B cell (primary cell): ENCODE measurements around the gene CHMP6. TPM values are rescaled to one million over a fixed set of nuclear protein-coding genes. Genes with fewer than 3 reads are reported as not detected.

ENCODE experiments used
- ATAC-seq: fragments of 200-7000 bp; cut with Tn5 transposase; one replicate; pipeline ENCODE4 v1.10.0; 2021; ENCODE audit warnings: low read depth, mild to moderate bottlenecking, moderate number of reproducible peaks, moderate library complexity
- CTCF ChIA-PET: fragments of 350-600 bp; sonication (Branson Sonifier 250); formaldehyde crosslinking; loops from one replicate; lab custom pipeline; 2021; ENCODE audit warnings: antibody characterized with exemption, inconsistent platforms; lab: Charles Lee
- POLR2A ChIA-PET: fragments of 350-600 bp; sonication (Branson Sonifier 250); formaldehyde crosslinking; loops from one replicate; lab custom pipeline; 2021; ENCODE audit warnings: antibody characterized with exemption; lab: Charles Lee
- DNase-seq: peaks from one replicate; pipeline ENCODE4 v3.0.0; 2013
- H2AFZ ChIP-seq: 2 replicates; pipeline ENCODE4 v1.6.1; 2012; ENCODE audit warnings: mild to moderate bottlenecking, low read depth, low read length; ENCODE audit not compliant: insufficient read depth, poor library complexity, severe bottlenecking
- H3K27ac ChIP-seq, 2 donors: 1 replicate in 1 of 2; 2 replicates in 1 of 2; pipeline ENCODE4 v1.5.1; 2012 to 2013; ENCODE audit warnings: low read length in 2 of 2, mild to moderate bottlenecking in 2 of 2, moderate library complexity in 1 of 2
- H3K27me3 ChIP-seq, 4 experiments: fragments of 200-600 bp in 1 of 4; sonication (generic) in 1 of 4; replicated peaks in 1 of 4; 1 replicate in 2 of 4; 2 replicates in 2 of 4; pipeline versions ENCODE4 v1.6.1 to v1.7.0; 2013 to 2016; ENCODE audit warnings: low read length in 3 of 4, mild to moderate bottlenecking in 2 of 4, mixed read lengths in 1 of 4, moderate library complexity in 1 of 4; ENCODE audit not compliant: insufficient read depth in 4 of 4, control insufficient read depth in 3 of 4; ENCODE audit errors: control extremely low read depth in 1 of 4
- H3K36me3 ChIP-seq, 2 experiments: replicated peaks in 1 of 2; 1 replicate in 1 of 2; 2 replicates in 1 of 2; pipeline versions ENCODE4 v1.6.1 to v1.7.1; 2013; ENCODE audit warnings: low read length in 1 of 2; ENCODE audit not compliant: insufficient read depth in 2 of 2, control insufficient read depth in 1 of 2; ENCODE audit errors: control extremely low read depth in 1 of 2, extremely low read depth in 1 of 2
- H3K4me1 ChIP-seq, 2 donors: fragments of 200-600 bp in 1 of 2; sonication (generic) in 1 of 2; 1 replicate in 1 of 2; 2 replicates in 1 of 2; pipeline versions ENCODE4 v1.5.1 to v1.6.1; 2013 to 2017; ENCODE audit warnings: low read length in 2 of 2; ENCODE audit not compliant: control insufficient read depth in 2 of 2, insufficient read depth in 2 of 2
- H3K4me2 ChIP-seq: replicated peaks from 2 replicates; pipeline ENCODE3; 2012; ENCODE audit warnings: mild to moderate bottlenecking, low read depth, low read length; ENCODE audit not compliant: poor library complexity, severe bottlenecking
- H3K4me3 ChIP-seq, 5 experiments: fragments of 200-600 bp in 1 of 5; sonication (generic) in 1 of 5; 1 replicate in 3 of 5; 2 replicates in 2 of 5; pipeline versions ENCODE4 v1.5.1 to v1.7.0; 2011 to 2016; ENCODE audit warnings: low read length in 4 of 5, mild to moderate bottlenecking in 4 of 5, low read depth in 2 of 5, control low read depth in 1 of 5, moderate library complexity in 1 of 5; ENCODE audit not compliant: insufficient read depth in 1 of 5; ENCODE audit errors: control extremely low read depth in 1 of 5, extremely low read depth in 1 of 5
- H3K79me2 ChIP-seq: fragments of 200-600 bp; sonication (generic); one replicate; pipeline ENCODE4 v1.6.0; 2016; ENCODE audit warnings: low read length; ENCODE audit not compliant: control insufficient read depth, insufficient read depth
- H3K9ac ChIP-seq: fragments of 200-600 bp; sonication (generic); 2 replicates; pipeline ENCODE4 v1.6.1; 2017; ENCODE audit warnings: mild to moderate bottlenecking, low read length, moderate library complexity
- H3K9me3 ChIP-seq, 3 donors: one replicate each; pipeline versions ENCODE4 v1.6.1 to v1.7.1; 2013; ENCODE audit warnings: low read length in 2 of 3; ENCODE audit not compliant: control insufficient read depth in 2 of 3, insufficient read depth in 1 of 3; ENCODE audit errors: control extremely low read depth in 1 of 3
- H4K20me1 ChIP-seq: 2 replicates; pipeline ENCODE4 v1.6.0; 2012; ENCODE audit warnings: mild to moderate bottlenecking, low read length; ENCODE audit not compliant: insufficient read depth, control insufficient read depth, poor library complexity, severe bottlenecking
- H3K27ac Mint-ChIP-seq: one replicate; pipeline ENCODE4 v1.8.0; 2021; ENCODE audit warnings: mixed read lengths
- H3K27me3 Mint-ChIP-seq: one replicate; pipeline ENCODE4 v1.8.0; 2021; ENCODE audit warnings: mixed read lengths
- H3K4me1 Mint-ChIP-seq: one replicate; pipeline ENCODE4 v1.8.0; 2021; ENCODE audit warnings: mixed read lengths
- H3K4me3 Mint-ChIP-seq: one replicate; pipeline ENCODE4 v1.8.0; 2021; ENCODE audit warnings: mixed read lengths
- H3K9me3 Mint-ChIP-seq: one replicate; pipeline ENCODE4 v1.8.0; 2022; ENCODE audit warnings: mixed read lengths; ENCODE audit not compliant: insufficient read depth
- EZH2 ChIP-seq: IDR thresholded peaks from 2 replicates; pipeline ENCODE4 v1.6.1; 2012; ENCODE audit warnings: borderline replicate concordance, low read depth, mild to moderate bottlenecking, moderate library complexity, low read length; ENCODE audit not compliant: insufficient read depth, poor library complexity, severe bottlenecking
- WGBS: methylation state at CpG from one replicate; pipeline ENCODE4 v1.1.5; 2013; ENCODE audit warnings: missing lambda C conversion rate; ENCODE audit not compliant: insufficient coverage; 5-methylcytosine and 5-hydroxymethylcytosine counted together
- intact Hi-C: fragments of 100-400 bp; cut with micrococcal nuclease; formaldehyde crosslinking; loops from one replicate; pipeline ENCODE4 v1.10.0; 2022
- polyA plus RNA-seq: library from polyadenylated mRNA; depleted of rRNA; stranded (reverse); fragments of >200 nt; gene quantifications from 2 replicates; pipeline ENCODE4 v1.2.3, GENCODE V29; 2012
- total RNA-seq, 2 donors: library from RNA; stranded (reverse); fragments of 120-200 nt in 1 of 2; gene quantifications; 1 replicate in 1 of 2; 2 replicates in 1 of 2; pipeline versions ENCODE4 v1.2.3 to v1.2.4, GENCODE V29; 2013 to 2022
- TF ChIP-seq, protein P1 (sequence below): fragments of 200-600 bp; IDR thresholded peaks from one replicate; pipeline ENCODE4 v1.8.0; 2022; ENCODE audit warnings: antibody characterized with exemption, mild to moderate bottlenecking

CHMP6 gene
- total and polyA plus RNA-seq, 2 donors (not counting 1 experiment from before 2014, with no cell fraction given) = 21.2 to 46.2 TPM

GRCh38 chr17:81008140-81008539 is 16.5 kb downstream of the CHMP6 start:
- ATAC-seq = no peak
- Histone ChIP-seq H3K27ac (no peak overlapping the region), H3K36me3 (no peaks in the 10 kb centered on the region), H3K9ac (no peak overlapping the region), H4K20me1 (no peaks in the 10 kb centered on the region), H3K27me3 (peaks cover 0 to 27% (median 10%) of the 10 kb centered on the region in 4 experiments), H3K4me1 (peaks cover 12 to 13% of the 10 kb centered on the region in 2 donors), H3K9me3 (peaks cover 0 to 23% (median 4%) of the 10 kb centered on the region in 3 donors), H3K79me2 (no peaks in the 10 kb centered on the region), H2AFZ (no peak overlapping the region), H3K4me2 (no peak overlapping the region), H3K4me3 (no peak overlapping the region)
- no peak for DNase-seq
- H3K9me3 Mint-ChIP-seq = peaks cover 6% of the 10 kb centered on the region
- 100% methylated on average over 8 of the region's 11 CpGs for WGBS
- no peak overlapping the region for H3K27ac Mint-ChIP-seq
- TF ChIP-seq, protein P1, sequence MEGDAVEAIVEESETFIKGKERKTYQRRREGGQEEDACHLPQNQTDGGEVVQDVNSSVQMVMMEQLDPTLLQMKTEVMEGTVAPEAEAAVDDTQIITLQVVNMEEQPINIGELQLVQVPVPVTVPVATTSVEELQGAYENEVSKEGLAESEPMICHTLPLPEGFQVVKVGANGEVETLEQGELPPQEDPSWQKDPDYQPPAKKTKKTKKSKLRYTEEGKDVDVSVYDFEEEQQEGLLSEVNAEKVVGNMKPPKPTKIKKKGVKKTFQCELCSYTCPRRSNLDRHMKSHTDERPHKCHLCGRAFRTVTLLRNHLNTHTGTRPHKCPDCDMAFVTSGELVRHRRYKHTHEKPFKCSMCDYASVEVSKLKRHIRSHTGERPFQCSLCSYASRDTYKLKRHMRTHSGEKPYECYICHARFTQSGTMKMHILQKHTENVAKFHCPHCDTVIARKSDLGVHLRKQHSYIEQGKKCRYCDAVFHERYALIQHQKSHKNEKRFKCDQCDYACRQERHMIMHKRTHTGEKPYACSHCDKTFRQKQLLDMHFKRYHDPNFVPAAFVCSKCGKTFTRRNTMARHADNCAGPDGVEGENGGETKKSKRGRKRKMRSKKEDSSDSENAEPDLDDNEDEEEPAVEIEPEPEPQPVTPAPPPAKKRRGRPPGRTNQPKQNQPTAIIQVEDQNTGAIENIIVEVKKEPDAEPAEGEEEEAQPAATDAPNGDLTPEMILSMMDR = no peak
- TF ChIP-seq EZH2 = no peak
- ChIA-PET CTCF (no interaction called here), POLR2A (no interaction called here)
- H3K27me3 Mint-ChIP-seq = peaks cover 24% of the 10 kb centered on the region
- H3K4me3 Mint-ChIP-seq = no peak overlapping the region
- H3K4me1 Mint-ChIP-seq = peaks cover 9% of the 10 kb centered on the region
- intact Hi-C loops = no loop called here

DNA sequence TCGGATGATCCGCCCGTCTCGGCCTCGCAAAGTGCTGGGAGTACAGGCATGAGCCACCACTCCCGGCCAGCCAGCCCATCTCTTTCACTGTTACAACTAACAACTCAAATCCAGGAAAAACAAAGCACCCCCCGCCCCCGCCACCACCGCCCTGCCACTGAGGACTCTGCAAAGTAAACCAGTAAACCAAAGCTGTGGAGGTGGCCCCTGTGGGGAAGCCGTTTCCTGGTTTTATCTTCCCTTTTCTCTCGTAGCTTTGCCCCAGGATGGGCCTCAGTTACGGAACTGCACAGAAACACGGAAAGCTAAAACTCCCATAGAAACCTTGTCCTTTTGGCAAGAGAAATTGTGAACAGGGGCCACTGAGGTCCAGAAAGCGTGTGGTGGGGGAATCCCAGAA is 17.5 kb downstream of the CHMP6 start:
- no peak overlapping the region for H3K4me3 ChIP-seq
- DNase-seq (no peak), ATAC-seq (no peak)
- no peak overlapping the region for H3K27ac ChIP-seq
- peaks cover 8% of the 10 kb centered on the region in 2 donors for H3K4me1 ChIP-seq
- intact Hi-C loops = no loop called here
- 67% methylated on average over 7 of the region's 14 CpGs for WGBS
- POLR2A ChIA-PET = no interaction called here
- H3K9me3 Mint-ChIP-seq = peaks cover 6% of the 10 kb centered on the region
- no peak overlapping the region for H3K9ac ChIP-seq
- peaks cover 18% of the 10 kb centered on the region for H3K27me3 Mint-ChIP-seq
- no peak overlapping the region for H3K27ac Mint-ChIP-seq
- H3K79me2 ChIP-seq = no peaks in the 10 kb centered on the region
- TF ChIP-seq, protein P1 = no peak
- TF ChIP-seq EZH2 = no peak
- no peaks in the 10 kb centered on the region for H3K36me3 ChIP-seq
- H3K4me1 Mint-ChIP-seq = peaks cover 5% of the 10 kb centered on the region
- H3K9me3 ChIP-seq = peaks cover 0 to 23% (median 4%) of the 10 kb centered on the region in 3 donors
- H2AFZ ChIP-seq = no peak overlapping the region
- no peak overlapping the region for H3K4me3 Mint-ChIP-seq
- peaks cover 0 to 20% (median 6%) of the 10 kb centered on the region in 4 experiments for H3K27me3 ChIP-seq
- CTCF ChIA-PET = no interaction called here
- H4K20me1 ChIP-seq = no peaks in the 10 kb centered on the region
- H3K4me2 ChIP-seq = no peak overlapping the region
